Measurements from ENCODE around the gene DCP1A.

DNA sequence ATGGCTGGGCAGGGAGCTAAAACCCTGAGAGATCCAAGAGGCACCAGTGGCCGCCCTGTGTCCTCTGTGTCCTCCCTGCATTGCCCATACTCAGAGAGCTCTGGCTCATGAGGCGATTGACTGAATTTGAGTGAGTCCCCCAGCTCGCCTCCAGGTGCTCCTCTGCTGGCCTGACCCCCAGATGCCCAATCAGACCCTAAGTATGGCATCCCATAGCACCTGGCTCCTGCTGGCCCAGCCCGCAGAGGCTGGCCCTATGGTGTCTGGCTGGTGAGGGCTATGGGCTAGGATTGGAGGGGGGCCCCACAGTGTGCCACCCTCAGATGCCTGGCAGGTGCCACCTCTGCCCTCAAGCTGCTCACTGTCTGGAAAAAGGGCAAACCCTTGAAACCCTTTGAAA lies 89.9 kb downstream of the DCP1A start:
- TF ChIP-seq, protein P1, sequence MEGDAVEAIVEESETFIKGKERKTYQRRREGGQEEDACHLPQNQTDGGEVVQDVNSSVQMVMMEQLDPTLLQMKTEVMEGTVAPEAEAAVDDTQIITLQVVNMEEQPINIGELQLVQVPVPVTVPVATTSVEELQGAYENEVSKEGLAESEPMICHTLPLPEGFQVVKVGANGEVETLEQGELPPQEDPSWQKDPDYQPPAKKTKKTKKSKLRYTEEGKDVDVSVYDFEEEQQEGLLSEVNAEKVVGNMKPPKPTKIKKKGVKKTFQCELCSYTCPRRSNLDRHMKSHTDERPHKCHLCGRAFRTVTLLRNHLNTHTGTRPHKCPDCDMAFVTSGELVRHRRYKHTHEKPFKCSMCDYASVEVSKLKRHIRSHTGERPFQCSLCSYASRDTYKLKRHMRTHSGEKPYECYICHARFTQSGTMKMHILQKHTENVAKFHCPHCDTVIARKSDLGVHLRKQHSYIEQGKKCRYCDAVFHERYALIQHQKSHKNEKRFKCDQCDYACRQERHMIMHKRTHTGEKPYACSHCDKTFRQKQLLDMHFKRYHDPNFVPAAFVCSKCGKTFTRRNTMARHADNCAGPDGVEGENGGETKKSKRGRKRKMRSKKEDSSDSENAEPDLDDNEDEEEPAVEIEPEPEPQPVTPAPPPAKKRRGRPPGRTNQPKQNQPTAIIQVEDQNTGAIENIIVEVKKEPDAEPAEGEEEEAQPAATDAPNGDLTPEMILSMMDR (IDR thresholded peaks at IDR 0.05; ENCODE audit: low read length), result no peak
- no peak for TF ChIP-seq EZH2 (IDR thresholded peaks at IDR 0.05; ENCODE audit: borderline replicate concordance, low read length)

Data from OCI-LY1 (cell line).